H1 (cell line): Measurements from ENCODE around the gene TPPP2. TPM values are rescaled to one million over a fixed set of nuclear protein-coding genes. Genes with fewer than 3 reads are reported as not detected.

Source experiments
- CTCF ChIA-PET: fragments of 300-600 bp; sonication (Branson Sonifier 250); formaldehyde crosslinking; loops from one replicate; lab custom pipeline; 2021; ENCODE audit not compliant: partially characterized antibody; lab: Charles Lee
- POLR2A ChIA-PET: fragments of 300-600 bp; sonication (Branson Sonifier 250); formaldehyde crosslinking; loops from one replicate; lab custom pipeline; 2021; ENCODE audit warnings: inconsistent platforms; ENCODE audit not compliant: partially characterized antibody; lab: Charles Lee
- DNase-seq, 2 experiments: peaks; one replicate each; pipeline versions ENCODE4 v3.0.0 to v3.0.0-alpha.2; 2010 to 2022; ENCODE audit warnings: low spot score in 2 of 2, low read depth in 1 of 2, mixed read lengths in 1 of 2
- FAIRE-seq: peaks from 2 replicates; lab custom pipeline; 2011; peaks lifted over from hg19 to GRCh38; lab: Jason Lieb, UNC
- H2AFZ ChIP-seq: 2 replicates; pipeline ENCODE4 v1.8.1; 2012; ENCODE audit warnings: low read length, inconsistent platforms
- H2AK5ac ChIP-seq: 2 replicates; pipeline ENCODE4 v1.6.1; 2013; ENCODE audit warnings: low read depth, low read length
- H2BK120ac ChIP-seq: replicated peaks from 2 replicates; pipeline ENCODE3; 2013; ENCODE audit warnings: low read depth, low read length, inconsistent platforms
- H2BK12ac ChIP-seq: 2 replicates; pipeline ENCODE4 v1.6.1; 2013; ENCODE audit warnings: low read depth, low read length
- H2BK15ac ChIP-seq: 2 replicates; pipeline ENCODE4 v1.6.1; 2013; ENCODE audit warnings: low read length
- H2BK20ac ChIP-seq: 2 replicates; pipeline ENCODE4 v1.6.1; 2013; ENCODE audit warnings: low read length
- H2BK5ac ChIP-seq: 2 replicates; pipeline ENCODE4 v1.6.1; 2013; ENCODE audit warnings: low read depth, low read length
- H3K14ac ChIP-seq: 2 replicates; pipeline ENCODE4 v1.6.1; 2013; ENCODE audit warnings: inconsistent platforms; ENCODE audit not compliant: insufficient read length
- H3K18ac ChIP-seq: 2 replicates; pipeline ENCODE4 v1.6.1; 2013; ENCODE audit warnings: low read length; ENCODE audit errors: extremely low read depth
- H3K23ac ChIP-seq: 2 replicates; pipeline ENCODE4 v1.6.1; 2013; ENCODE audit warnings: inconsistent platforms; ENCODE audit not compliant: insufficient read length
- H3K23me2 ChIP-seq: 2 replicates; pipeline ENCODE4 v1.6.1; 2013; ENCODE audit warnings: low read depth, low read length
- H3K27ac ChIP-seq: 2 replicates; pipeline ENCODE4 v1.6.1; 2011; ENCODE audit warnings: low read depth, low read length, inconsistent platforms
- H3K27me3 ChIP-seq, 4 experiments: replicated peaks in 1 of 4; 1 replicate in 1 of 4; 2 replicates in 3 of 4; pipeline versions ENCODE4 v1.6.1 to v1.8.1; 2011 to 2013; ENCODE audit warnings: low read length in 3 of 4, mild to moderate bottlenecking in 3 of 4, inconsistent platforms in 2 of 4, mixed read lengths in 2 of 4, moderate library complexity in 1 of 4; ENCODE audit not compliant: control insufficient read depth in 3 of 4, insufficient read depth in 3 of 4; ENCODE audit errors: extremely low read depth in 1 of 4
- H3K36me3 ChIP-seq, 4 experiments: 2 replicates each; pipeline versions ENCODE4 v1.6.1 to v1.8.1; 2011 to 2013; ENCODE audit warnings: mild to moderate bottlenecking in 4 of 4, low read length in 3 of 4, moderate library complexity in 2 of 4, control low read depth in 1 of 4, inconsistent platforms in 1 of 4; ENCODE audit not compliant: insufficient read depth in 4 of 4, control insufficient read depth in 2 of 4
- H3K4ac ChIP-seq: replicated peaks from 2 replicates; pipeline ENCODE3; 2013; ENCODE audit warnings: low read length, low read depth, mixed read lengths, inconsistent platforms; ENCODE audit not compliant: insufficient read length
- H3K4me1 ChIP-seq, 4 experiments: replicated peaks in 1 of 4; 1 replicate in 1 of 4; 2 replicates in 3 of 4; pipeline versions ENCODE4 v1.6.1 to v1.8.1; 2011 to 2013; ENCODE audit warnings: low read length in 3 of 4, inconsistent platforms in 2 of 4, mixed read lengths in 1 of 4; ENCODE audit not compliant: insufficient read depth in 4 of 4, control insufficient read depth in 3 of 4
- H3K4me2 ChIP-seq, 2 experiments: 2 replicates each; pipeline versions ENCODE4 v1.6.1 to v1.8.1; 2011 to 2013; ENCODE audit warnings: low read depth in 2 of 2, low read length in 2 of 2, control low read depth in 1 of 2, inconsistent platforms in 1 of 2, mild to moderate bottlenecking in 1 of 2; ENCODE audit not compliant: insufficient read depth in 1 of 2
- H3K4me3 ChIP-seq, 4 experiments: fragments of 200-600, 300-600 bp in 1 of 4; sonication (generic), shearing (Covaris generic), sonication (Bioruptor Twin) in 1 of 4; 2 replicates each; pipeline versions ENCODE4 v1.5.1 to v1.8.1; 2011 to 2016; ENCODE audit warnings: low read length in 4 of 4, low read depth in 3 of 4, control low read depth in 2 of 4, inconsistent platforms in 2 of 4, mild to moderate bottlenecking in 2 of 4, mixed read lengths in 1 of 4, moderate library complexity in 1 of 4; ENCODE audit not compliant: insufficient read depth in 2 of 4; ENCODE audit errors: extremely low read depth in 1 of 4
- H3K56ac ChIP-seq: replicated peaks from 2 replicates; pipeline ENCODE3; 2013; ENCODE audit warnings: low read depth, mild to moderate bottlenecking, mixed read lengths, low read length, inconsistent platforms; ENCODE audit not compliant: insufficient read length
- H3K79me1 ChIP-seq: 2 replicates; pipeline ENCODE4 v1.6.1; 2013; ENCODE audit warnings: low read depth, low read length, control low read depth
- H3K79me2 ChIP-seq, 2 experiments: 2 replicates each; pipeline versions ENCODE4 v1.6.1 to v1.8.1; 2012 to 2013; ENCODE audit warnings: low read length in 2 of 2, mild to moderate bottlenecking in 2 of 2, inconsistent platforms in 1 of 2; ENCODE audit not compliant: insufficient read depth in 2 of 2, control insufficient read depth in 1 of 2
- H3K9ac ChIP-seq, 4 experiments: replicated peaks in 1 of 4; 1 replicate in 1 of 4; 2 replicates in 3 of 4; pipeline versions ENCODE4 v1.6.1 to v1.8.1; 2011 to 2013; ENCODE audit warnings: low read depth in 3 of 4, low read length in 3 of 4, control low read depth in 2 of 4, mild to moderate bottlenecking in 2 of 4, moderate library complexity in 2 of 4, inconsistent platforms in 1 of 4; ENCODE audit errors: extremely low read depth in 1 of 4
- H3K9me3 ChIP-seq, 2 experiments: 2 replicates each; pipeline versions ENCODE4 v1.6.1 to v1.8.1; 2012 to 2013; ENCODE audit warnings: mild to moderate bottlenecking in 2 of 2, moderate library complexity in 2 of 2, control low read depth in 1 of 2, inconsistent platforms in 1 of 2, low read depth in 1 of 2, low read length in 1 of 2, mixed read lengths in 1 of 2; ENCODE audit not compliant: insufficient read depth in 2 of 2
- H4K20me1 ChIP-seq, 2 experiments: replicated peaks in 1 of 2; 2 replicates each; pipeline versions ENCODE3 to v1.8.1; 2011 to 2013; ENCODE audit warnings: inconsistent platforms in 2 of 2, low read length in 2 of 2, mild to moderate bottlenecking in 1 of 2; ENCODE audit not compliant: insufficient read depth in 2 of 2, control insufficient read depth in 1 of 2
- H4K5ac ChIP-seq: 2 replicates; pipeline ENCODE4 v1.6.1; 2013; ENCODE audit warnings: low read length, low read depth, mixed read lengths, inconsistent platforms; ENCODE audit not compliant: insufficient read length
- H4K8ac ChIP-seq: 2 replicates; pipeline ENCODE4 v1.8.0; 2013; ENCODE audit warnings: mild to moderate bottlenecking, moderate library complexity, low read length, inconsistent platforms; ENCODE audit not compliant: insufficient read depth; ENCODE audit errors: extremely low read depth
- H4K91ac ChIP-seq: replicated peaks from 2 replicates; pipeline ENCODE3; 2013; ENCODE audit warnings: low read length, mixed read lengths, inconsistent platforms; ENCODE audit not compliant: insufficient read length
- WGBS, 2 experiments: shearing (Covaris generic) in 1 of 2; methylation state at CpG; one replicate each; pipeline versions ENCODE4 v1.1.6 to v1.1.7; 2013 to 2015; ENCODE audit warnings: low lambda C conversion rate in 2 of 2, mixed read lengths in 2 of 2, inconsistent platforms in 1 of 2, low coverage in 1 of 2, missing lambda C conversion rate in 1 of 2; ENCODE audit not compliant: insufficient replicate concordance in 2 of 2, insufficient coverage in 1 of 2, insufficient read length in 1 of 2; ENCODE audit errors: extremely low coverage in 1 of 2, missing lambda C conversion rate in 1 of 2; 5-methylcytosine and 5-hydroxymethylcytosine counted together
- polyA plus RNA-seq, 7 experiments: library from polyadenylated mRNA; depleted of rRNA in 3 of 7; stranded (reverse) in 5 of 7; unstranded in 2 of 7; fragments of >200 nt in 5 of 7; fragments of 200-250 nt in 2 of 7; gene quantifications; 1 replicate in 5 of 7; 2 replicates in 1 of 7; 4 replicates in 1 of 7; pipeline versions ENCODE4 v1.2.1 to v1.2.3, GENCODE V29; 2011 to 2013; ENCODE audit warnings: missing spikeins in 2 of 7, mixed read lengths in 2 of 7
- total RNA-seq: library from RNA; stranded (reverse); fragmentation: NEBNext Ultra II Directional; extraction: Animal tissue kit (Norgen Biotek cat#: 25700); gene quantifications from 2 replicates; pipeline ENCODE4 v1.2.1, GENCODE V29; 2021

Gene TPPP2
- total and polyA plus RNA-seq, 2 of the 8 experiments (the other 6 are each of a cell fraction or from before 2014, with no cell fraction given): not detected

DNA sequence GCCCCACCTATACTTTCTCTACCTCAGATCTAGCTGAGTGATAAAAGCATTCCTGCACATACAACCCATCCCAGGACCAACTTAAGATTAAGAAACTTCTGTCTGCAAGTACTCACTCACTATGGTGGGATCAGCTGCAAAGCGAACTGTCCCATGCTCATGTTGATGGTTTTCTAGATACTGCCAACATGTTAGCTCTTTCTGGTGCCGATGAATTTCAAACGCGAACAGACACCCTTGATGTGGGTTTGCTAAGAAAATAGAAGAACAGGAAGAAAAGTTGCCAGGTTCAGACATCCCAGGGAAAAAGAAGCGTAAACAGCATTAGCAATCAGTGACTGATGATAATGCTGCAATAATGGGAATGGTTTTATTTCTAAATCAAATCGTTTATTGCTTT, 32.5 kb upstream of the TPPP2 start:
- peaks cover 2 to 6% (median 5%) of the 10 kb centered on the region in 4 experiments; a peak in 5 of 7 replicates for H3K4me1 ChIP-seq
- H3K27me3 ChIP-seq: no peaks in the 10 kb centered on the region
- H3K56ac ChIP-seq: no peak overlapping the region
- H3K27ac ChIP-seq: no peak overlapping the region
- no peak overlapping the region for H4K8ac ChIP-seq
- 89% methylated on average over 6 of the region's 6 CpGs; no CpG with 5 or more reads in 1 of the 2 experiments for WGBS, 2 experiments
- no peaks in the 10 kb centered on the region for H3K79me2 ChIP-seq
- no peak overlapping the region for H2AFZ ChIP-seq
- H2BK120ac ChIP-seq: no peak overlapping the region
- H3K23me2 ChIP-seq: no peaks in the 10 kb centered on the region; the same call in 1 of the 2 replicates
- peaks cover 22 to 43% (median 34%) of the 10 kb centered on the region in 4 experiments for H3K36me3 ChIP-seq
- H3K4me3 ChIP-seq: no peak overlapping the region
- CTCF ChIA-PET: interaction anchor here (0.6 to 10.6 kb wide), 16 partner anchors 8 to 665 kb away, joined by 3 to 117 read pairs (median 4); no protein-coding TSS in a partner anchor
- no peak overlapping the region for H4K5ac ChIP-seq
- no peak overlapping the region for H3K4me2 ChIP-seq
- H3K23ac ChIP-seq: no peak overlapping the region
- DNase-seq: no peak
- POLR2A ChIA-PET: interaction anchor here (0.6 to 1.8 kb wide), 8 partner anchors 9 to 465 kb away, joined by 3 to 5 read pairs (median 4); no protein-coding TSS in a partner anchor
- H4K91ac ChIP-seq: no peak overlapping the region
- H3K18ac ChIP-seq: no peak overlapping the region
- no peak overlapping the region for H3K14ac ChIP-seq
- no peak overlapping the region for H2BK15ac ChIP-seq
- H3K9me3 ChIP-seq: no peaks in the 10 kb centered on the region
- no peak overlapping the region for H2AK5ac ChIP-seq
- no peak for FAIRE-seq
- H3K9ac ChIP-seq: no peak overlapping the region
- H2BK5ac ChIP-seq: no peak overlapping the region
- no peak overlapping the region for H3K4ac ChIP-seq
- no peak overlapping the region for H2BK20ac ChIP-seq
- H3K79me1 ChIP-seq: no peaks in the 10 kb centered on the region
- H4K20me1 ChIP-seq: peaks cover 0 to 2% of the 10 kb centered on the region in 2 experiments
- H2BK12ac ChIP-seq: no peak overlapping the region
